ENCODE results near the gene DROSHA. TPM values are rescaled to one million over a fixed set of nuclear protein-coding genes. Genes with fewer than 3 reads are reported as not detected.
A peak's percentile ranks its signal among the peaks of the same experiment; 100 is the strongest.

The DROSHA gene
- total RNA-seq, 1 donor from 2014 or later = 51.7 TPM

GRCh38 chr5:31477516-31477915 is 54.4 kb downstream of the DROSHA start:
- TF ChIP-seq CTCF (IDR thresholded peaks at IDR 0.05) = no peak
- Histone ChIP-seq H3K4me1 (peaks cover 8% of the 10 kb centered on the region), H3K27ac (no peak overlapping the region), H3K4me3 (no peak overlapping the region), H3K27me3 (ENCODE audit: low read depth) (no peaks in the 10 kb centered on the region), H3K36me3 (peaks cover 34% of the 10 kb centered on the region), H3K9me3 (no peaks in the 10 kb centered on the region)
- DNase-seq (no peak), ATAC-seq (no peak)
- intact Hi-C loops (cut with DNase I) = no loop called here

- Histone ChIP-seq H3K4me1 (peaks cover 8% of the 10 kb centered on the region), H3K27ac (no peak overlapping the region)
- no peak for ATAC-seq
Measured at GRCh38 chr5:31476738-31477141, 55.2 kb downstream of the DROSHA start.

GRCh38 chr5:31471916-31472315 is 60.0 kb downstream of the DROSHA start:
- no peak overlapping the region for H3K27ac ChIP-seq
- no peak for TF ChIP-seq CTCF (IDR thresholded peaks at IDR 0.05)
- no peak overlapping the region for H3K4me3 ChIP-seq
- H3K9me3 ChIP-seq = no peaks in the 10 kb centered on the region
- H3K27me3 ChIP-seq (ENCODE audit: low read depth) = no peaks in the 10 kb centered on the region
- DNase-seq = no peak
- no peak for ATAC-seq
- peaks cover 29% of the 10 kb centered on the region for H3K36me3 ChIP-seq
- intact Hi-C loops (cut with DNase I) = no loop called here
- H3K4me1 ChIP-seq = peaks cover 2% of the 10 kb centered on the region

More at GRCh38 chr5:31476738-31477141, 55.2 kb downstream of the DROSHA start:
- Histone ChIP-seq H3K9me3 (no peaks in the 10 kb centered on the region), H3K27me3 (ENCODE audit: low read depth) (no peaks in the 10 kb centered on the region), H3K4me3 (no peak overlapping the region), H3K36me3 (peaks cover 32% of the 10 kb centered on the region)
- TF ChIP-seq CTCF (IDR thresholded peaks at IDR 0.05) = no peak
- intact Hi-C loops (cut with DNase I) = no loop called here
- no peak for DNase-seq

- Histone ChIP-seq H3K36me3 (peaks cover 38% of the 10 kb centered on the region), H3K4me1 (no peaks in the 10 kb centered on the region), H3K27me3 (ENCODE audit: low read depth) (no peaks in the 10 kb centered on the region), H3K27ac (no peak overlapping the region), H3K4me3 (no peak overlapping the region), H3K9me3 (no peaks in the 10 kb centered on the region)
- intact Hi-C loops (cut with DNase I) = no loop called here
- ATAC-seq (no peak), DNase-seq (no peak)
- no peak for TF ChIP-seq CTCF (IDR thresholded peaks at IDR 0.05)
Measured at GRCh38 chr5:31471040-31471439, 60.9 kb downstream of the DROSHA start.

GRCh38 chr5:31470608-31471007 is 61.3 kb downstream of the DROSHA start:
- Histone ChIP-seq H3K4me1 (no peaks in the 10 kb centered on the region), H3K27ac (no peak overlapping the region), H3K36me3 (peaks cover 42% of the 10 kb centered on the region), H3K4me3 (no peak overlapping the region), H3K9me3 (no peaks in the 10 kb centered on the region), H3K27me3 (ENCODE audit: low read depth) (no peaks in the 10 kb centered on the region)
- no peak for ATAC-seq
- peak; percentile 49 for DNase-seq
- intact Hi-C loops (cut with DNase I) = no loop called here
- no peak for TF ChIP-seq CTCF (IDR thresholded peaks at IDR 0.05)

GRCh38 chr5:31469886-31470285 is 62.0 kb downstream of the DROSHA start:
- ATAC-seq (no peak), DNase-seq (no peak)
- intact Hi-C loops (cut with DNase I) = no loop called here
- H3K36me3 ChIP-seq = peaks cover 45% of the 10 kb centered on the region
- TF ChIP-seq CTCF (IDR thresholded peaks at IDR 0.05) = no peak
- no peaks in the 10 kb centered on the region for H3K4me1 ChIP-seq
- H3K4me3 ChIP-seq = no peak overlapping the region
- no peaks in the 10 kb centered on the region for H3K27me3 ChIP-seq (ENCODE audit: low read depth)
- no peak overlapping the region for H3K27ac ChIP-seq
- H3K9me3 ChIP-seq = no peaks in the 10 kb centered on the region

All from lower lobe of right lung (tissue), 2 donors.